ENCODE results near the gene C6orf163.

GRCh38 chr6:87378947-87379346 lies 34.3 kb downstream of the C6orf163 start:
- TF ChIP-seq SMC3 (IDR thresholded peaks at IDR 0.05; ENCODE audit: low read depth, low read length): no peak
- TF ChIP-seq ELK1 (IDR thresholded peaks at IDR 0.05; ENCODE audit: borderline replicate concordance, low read depth, low read length): no peak
- no peak for TF ChIP-seq POLR2A (IDR thresholded peaks at IDR 0.05; ENCODE audit: low read depth, low read length)
- TF ChIP-seq CTCF (conservative IDR thresholded peaks at IDR 0.05; ENCODE audit: low read depth, low read length): no peak
- TF ChIP-seq CEBPB (IDR thresholded peaks at IDR 0.05; ENCODE audit: low read depth, low read length): no peak
- TF ChIP-seq MXI1 (IDR thresholded peaks at IDR 0.05; ENCODE audit: borderline replicate concordance, low read depth, low read length): no peak
- no peak for TF ChIP-seq MAZ (IDR thresholded peaks at IDR 0.05; ENCODE audit: borderline replicate concordance, low read depth, low read length)
- TF ChIP-seq FOS (IDR thresholded peaks at IDR 0.05; ENCODE audit: low read depth, low read length): no peak
- TF ChIP-seq RFX5 (IDR thresholded peaks at IDR 0.05; ENCODE audit: low read depth, low read length): no peak
- no peak for TF ChIP-seq CHD1 (IDR thresholded peaks at IDR 0.05; ENCODE audit: low read depth, low read length)
- no peak for TF ChIP-seq USF2 (IDR thresholded peaks at IDR 0.05; ENCODE audit: low read depth, low read length)
- no peak for TF ChIP-seq RCOR1 (IDR thresholded peaks at IDR 0.05; ENCODE audit: insufficient replicate concordance, low read length)

Measured in IMR-90 (cell line).